Measurements from ENCODE around the gene PCAT6.
A peak's percentile ranks its signal among the peaks of the same experiment; 100 is the strongest.

The PCAT6 gene

DNA sequence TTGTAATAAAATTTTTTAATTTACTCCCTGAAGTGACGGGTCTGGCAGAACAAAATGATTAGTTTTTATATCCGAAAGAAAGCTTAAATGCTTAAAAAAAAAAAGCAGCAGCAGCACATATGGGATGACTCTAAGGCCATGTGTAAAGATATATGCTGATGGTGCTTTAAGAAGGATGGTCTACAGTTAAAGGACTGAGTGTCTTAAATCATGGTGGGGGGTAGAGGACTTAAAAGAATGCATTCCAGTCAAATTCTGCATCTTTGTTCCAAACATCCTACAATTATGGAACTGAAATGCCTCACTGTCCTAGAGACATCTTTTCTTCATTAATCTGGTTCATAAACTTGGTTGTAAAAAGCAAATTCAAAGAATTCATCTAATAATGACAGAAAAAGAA is 9.6 kb upstream of the PCAT6 start:
- no peak overlapping the region for H3K4me3 ChIP-seq (ENCODE audit: low read depth, low read length)
- TF ChIP-seq, protein P1, sequence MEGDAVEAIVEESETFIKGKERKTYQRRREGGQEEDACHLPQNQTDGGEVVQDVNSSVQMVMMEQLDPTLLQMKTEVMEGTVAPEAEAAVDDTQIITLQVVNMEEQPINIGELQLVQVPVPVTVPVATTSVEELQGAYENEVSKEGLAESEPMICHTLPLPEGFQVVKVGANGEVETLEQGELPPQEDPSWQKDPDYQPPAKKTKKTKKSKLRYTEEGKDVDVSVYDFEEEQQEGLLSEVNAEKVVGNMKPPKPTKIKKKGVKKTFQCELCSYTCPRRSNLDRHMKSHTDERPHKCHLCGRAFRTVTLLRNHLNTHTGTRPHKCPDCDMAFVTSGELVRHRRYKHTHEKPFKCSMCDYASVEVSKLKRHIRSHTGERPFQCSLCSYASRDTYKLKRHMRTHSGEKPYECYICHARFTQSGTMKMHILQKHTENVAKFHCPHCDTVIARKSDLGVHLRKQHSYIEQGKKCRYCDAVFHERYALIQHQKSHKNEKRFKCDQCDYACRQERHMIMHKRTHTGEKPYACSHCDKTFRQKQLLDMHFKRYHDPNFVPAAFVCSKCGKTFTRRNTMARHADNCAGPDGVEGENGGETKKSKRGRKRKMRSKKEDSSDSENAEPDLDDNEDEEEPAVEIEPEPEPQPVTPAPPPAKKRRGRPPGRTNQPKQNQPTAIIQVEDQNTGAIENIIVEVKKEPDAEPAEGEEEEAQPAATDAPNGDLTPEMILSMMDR (IDR thresholded peaks at IDR 0.05; ENCODE audit: low read depth, low read length) = no peak

DNA sequence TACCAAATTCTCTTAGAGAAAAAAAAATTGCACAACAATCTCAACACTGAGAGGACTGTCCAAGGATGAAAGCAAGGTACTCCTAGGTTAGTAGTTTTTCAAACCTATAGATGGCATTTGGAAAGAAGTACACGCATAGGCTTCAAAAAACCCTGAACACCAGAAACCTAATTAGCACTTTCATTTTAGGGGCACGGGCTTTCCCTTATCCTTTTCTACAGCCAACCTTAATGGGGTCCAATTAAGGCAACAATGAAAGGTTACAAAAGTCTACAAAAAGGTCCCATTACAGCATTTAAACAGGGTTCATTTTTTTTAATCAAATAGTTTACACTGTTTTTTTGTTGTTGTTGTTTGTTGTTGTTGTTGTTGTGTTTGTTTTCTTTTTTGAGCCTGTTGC is 8.7 kb upstream of the PCAT6 start:
- H3K4me3 ChIP-seq (ENCODE audit: low read depth, low read length) = no peak overlapping the region
- TF ChIP-seq, protein P1 (IDR thresholded peaks at IDR 0.05; ENCODE audit: low read depth, low read length) = no peak

DNA sequence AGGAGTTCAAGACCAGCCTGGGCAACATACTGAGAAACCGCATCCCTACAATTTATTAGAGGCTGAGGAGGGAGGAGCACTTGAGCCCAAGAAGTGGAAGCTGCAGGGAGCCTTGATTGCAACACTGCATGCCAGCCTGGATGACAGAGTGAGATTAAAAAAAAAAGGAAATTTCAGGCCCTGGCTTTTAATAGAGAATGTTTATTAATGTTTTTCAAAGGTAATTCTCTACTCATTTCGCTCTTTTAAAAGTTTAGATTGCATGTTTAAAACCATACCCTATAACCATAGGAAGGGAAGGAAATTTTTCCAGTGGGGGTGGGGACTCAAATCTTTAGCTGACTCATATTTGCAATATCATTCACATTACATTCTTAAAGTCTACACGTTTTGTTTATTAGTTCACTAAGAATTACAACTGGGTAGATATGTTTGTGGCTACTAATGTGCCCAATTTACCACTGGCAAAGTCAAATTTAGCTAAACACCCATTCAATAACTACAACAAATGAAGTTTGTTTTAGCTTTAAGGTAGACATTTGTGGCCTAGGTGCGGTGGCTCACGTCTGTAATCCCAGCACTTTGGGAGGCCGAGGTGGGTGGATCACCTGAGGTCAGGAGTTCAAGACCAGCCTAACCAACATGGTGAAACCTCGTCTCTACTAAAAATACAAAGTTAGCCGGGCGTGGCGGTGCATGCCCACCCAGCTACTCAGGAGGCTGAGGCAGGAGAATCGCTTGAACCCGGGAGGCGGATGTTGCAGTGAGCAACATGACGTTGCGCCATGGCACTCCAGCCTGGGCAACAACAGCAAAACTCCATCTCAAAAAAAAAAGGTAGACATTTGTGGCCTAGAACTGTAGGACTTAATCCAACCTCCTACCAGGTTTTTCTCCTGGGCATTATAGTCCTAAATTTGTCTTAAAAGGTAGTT is 7.5 kb upstream of the PCAT6 start:
- TF ChIP-seq, protein P1 (IDR thresholded peaks at IDR 0.05; ENCODE audit: low read depth, low read length) = no peak
- no peak overlapping the region for H3K4me3 ChIP-seq (ENCODE audit: low read depth, low read length)

DNA sequence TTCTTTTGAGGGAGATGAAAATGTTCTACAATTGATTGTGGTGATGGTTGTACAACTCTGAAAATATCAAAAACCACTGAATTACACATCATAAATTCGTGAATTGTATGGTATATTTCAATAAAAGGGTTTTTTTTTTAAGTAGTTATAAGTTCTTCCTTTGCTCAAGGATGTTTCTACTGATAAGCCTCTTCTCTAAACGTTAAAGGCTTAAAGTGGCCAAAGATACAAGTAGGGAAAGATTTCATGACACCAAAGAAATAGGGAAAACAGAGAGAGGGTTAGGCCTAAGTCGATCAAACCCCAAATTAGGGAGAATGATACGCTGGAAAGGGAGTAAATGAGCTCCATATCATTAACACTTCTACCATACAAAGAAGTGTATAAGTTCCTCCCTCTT is 6.6 kb upstream of the PCAT6 start:
- TF ChIP-seq, protein P1 (IDR thresholded peaks at IDR 0.05; ENCODE audit: low read depth, low read length) = no peak

DNA sequence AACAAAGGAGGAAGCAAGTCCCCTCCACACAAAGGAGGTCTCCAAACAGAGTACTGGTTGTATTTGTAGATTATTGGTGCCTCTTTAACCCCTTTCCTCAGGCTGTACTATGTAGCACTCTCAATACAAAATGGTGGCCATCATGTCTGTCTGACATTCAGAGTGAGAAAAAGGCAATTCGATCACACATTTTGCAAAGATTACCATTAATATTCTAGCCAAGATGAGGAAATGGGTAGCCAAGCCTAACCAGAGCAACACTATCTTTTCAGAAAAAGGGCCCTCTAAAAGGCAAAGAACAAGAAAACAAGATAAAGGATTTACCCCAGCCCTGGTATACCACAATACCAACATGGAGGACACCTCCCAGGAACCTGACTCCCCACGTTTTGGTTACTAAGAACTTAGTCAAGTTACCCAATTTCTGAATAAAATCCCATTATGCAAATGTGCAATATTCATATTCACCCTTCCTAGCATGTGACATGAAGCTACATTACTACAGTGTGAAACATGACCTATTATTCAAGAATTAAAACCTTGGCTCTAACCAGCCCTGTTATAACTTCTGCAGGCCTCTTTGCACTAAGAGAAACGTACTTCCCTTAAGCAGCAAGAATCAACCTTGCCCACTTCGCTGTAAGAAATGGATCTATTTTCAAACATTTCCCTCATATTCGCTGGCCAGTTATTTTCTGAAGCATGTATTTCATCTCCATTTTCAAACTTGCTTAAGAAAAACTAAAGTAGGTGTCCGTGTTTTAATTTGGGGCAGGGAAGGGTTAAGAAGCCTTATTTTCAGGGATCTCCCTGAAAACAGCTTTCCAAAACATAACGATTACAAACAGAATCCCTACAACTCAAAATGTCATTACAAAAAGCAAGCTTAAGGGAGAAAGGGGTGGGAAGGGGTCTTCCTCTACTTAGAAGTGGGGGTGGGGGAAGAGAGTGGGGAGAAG is 4.6 kb upstream of the PCAT6 start:
- TF ChIP-seq, protein P1 (IDR thresholded peaks at IDR 0.05; ENCODE audit: low read depth, low read length) = no peak
- H3K4me3 ChIP-seq (ENCODE audit: low read depth, low read length) = peak overlapping the region; percentile 88

More for the DNA sequence above, 6.6 kb upstream of the PCAT6 start:
- H3K4me3 ChIP-seq (ENCODE audit: low read depth, low read length) = no peak overlapping the region

DNA sequence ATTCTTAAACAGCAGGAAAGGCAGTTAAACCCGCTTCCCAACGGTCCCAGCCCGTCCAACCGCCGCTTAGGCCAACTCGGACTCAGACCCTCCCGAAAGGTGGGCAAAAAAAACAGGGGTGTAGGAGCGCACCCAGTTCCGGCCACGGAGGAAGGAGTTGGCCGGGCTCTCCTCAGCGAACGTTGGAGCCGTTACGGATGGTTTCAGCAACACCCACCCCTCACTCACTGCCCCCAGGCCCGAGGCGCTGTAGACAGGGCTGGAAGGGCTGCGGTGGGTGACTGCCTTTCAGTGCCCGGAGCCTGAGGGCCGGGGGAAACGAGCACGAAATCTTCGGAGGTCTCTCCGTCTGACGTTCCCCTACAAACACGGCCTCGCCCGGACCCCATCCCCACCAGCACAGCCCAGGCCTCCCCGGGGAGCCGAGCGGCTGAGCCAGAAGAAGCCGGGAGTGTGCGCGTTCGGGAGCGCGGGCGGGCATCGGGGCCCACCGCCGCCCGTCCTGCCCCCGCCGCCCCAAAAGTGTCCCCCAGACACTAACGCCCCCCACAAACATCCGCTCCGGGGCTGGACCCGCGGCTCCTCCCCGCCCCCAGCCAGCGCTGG is 3.8 kb upstream of the PCAT6 start:
- TF ChIP-seq, protein P1 (IDR thresholded peaks at IDR 0.05; ENCODE audit: low read depth, low read length) = no peak
- peak overlapping the region; percentile 88 for H3K4me3 ChIP-seq (ENCODE audit: low read depth, low read length)
